IMR-90 (cell line): ENCODE measurements around the gene PKDCC. TPM values are rescaled to one million over a fixed set of nuclear protein-coding genes. Genes with fewer than 3 reads are reported as not detected.

Source experiments
- ATAC-seq: fragments of 200-7000 bp; cut with Tn5 transposase; 2 replicates; pipeline ENCODE4 v1.9.1; 2020; ENCODE audit warnings: low read depth, mild to moderate bottlenecking, moderate library complexity
- BruUV-seq: library from RNA; stranded (reverse); fragments of 400-500 nt; replicated peaks from 2 replicates; lab custom pipeline; 2021; lab: Mats Ljungman, UMichigan
- CTCF ChIA-PET: fragments of 300-600 bp; formaldehyde crosslinking; extraction: SDS; loops from one replicate; lab custom pipeline; 2021; ENCODE audit warnings: antibody characterized with exemption; lab: Yijun Ruan, JAX
- POLR2A ChIA-PET: fragments of 300-600 bp; sonication (Branson Sonifier 250); formaldehyde crosslinking; loops from one replicate; lab custom pipeline; 2022; ENCODE audit warnings: antibody characterized with exemption; ENCODE audit not compliant: unreplicated experiment; lab: Charles Lee
- DNase-seq: peaks from one replicate; pipeline ENCODE4 v3.0.0; 2013
- H2AFZ ChIP-seq: replicated peaks from 2 replicates; pipeline ENCODE3; 2013; ENCODE audit warnings: low read length, mild to moderate bottlenecking; ENCODE audit not compliant: poor library complexity
- H2AK5ac ChIP-seq: 2 replicates; pipeline ENCODE4 v1.6.1; 2013; ENCODE audit warnings: low read depth, low read length, inconsistent platforms
- H2AK9ac ChIP-seq: replicated peaks from 2 replicates; pipeline ENCODE3; 2013; ENCODE audit warnings: mild to moderate bottlenecking, low read depth, low read length, moderate library complexity; ENCODE audit not compliant: poor library complexity
- H2BK120ac ChIP-seq: 2 replicates; pipeline ENCODE4 v1.6.1; 2013; ENCODE audit warnings: low read depth, low read length, inconsistent platforms
- H2BK15ac ChIP-seq: 3 replicates; pipeline ENCODE4 v1.6.1; 2013; ENCODE audit warnings: low read depth, low read length, inconsistent platforms
- H2BK20ac ChIP-seq: 2 replicates; pipeline ENCODE4 v1.6.1; 2013; ENCODE audit warnings: low read depth, mild to moderate bottlenecking, inconsistent platforms, low read length, moderate library complexity
- H2BK5ac ChIP-seq: 2 replicates; pipeline ENCODE4 v1.6.1; 2013; ENCODE audit warnings: mild to moderate bottlenecking, low read depth, low read length, inconsistent platforms; ENCODE audit not compliant: poor library complexity, severe bottlenecking
- H3K14ac ChIP-seq: replicated peaks from 2 replicates; pipeline ENCODE4 v1.6.1; 2013; ENCODE audit warnings: low read depth, low read length, inconsistent platforms
- H3K18ac ChIP-seq: 2 replicates; pipeline ENCODE4 v1.6.1; 2013; ENCODE audit warnings: low read depth, low read length, control low read depth
- H3K23ac ChIP-seq: 2 replicates; pipeline ENCODE4 v1.6.1; 2013; ENCODE audit warnings: low read depth, low read length, inconsistent platforms
- H3K27ac ChIP-seq: 2 replicates; pipeline ENCODE4 v1.5.1; 2013; ENCODE audit warnings: mild to moderate bottlenecking, control low read depth, low read length; ENCODE audit not compliant: insufficient read depth
- H3K27me3 ChIP-seq: 2 replicates; pipeline ENCODE4 v1.6.1; 2013; ENCODE audit warnings: low read length; ENCODE audit not compliant: control insufficient read depth, insufficient read depth
- H3K36me3 ChIP-seq: 2 replicates; pipeline ENCODE4 v1.6.1; 2013; ENCODE audit warnings: low read length, mixed read lengths; ENCODE audit not compliant: control insufficient read depth, insufficient read depth
- H3K4ac ChIP-seq: 2 replicates; pipeline ENCODE4 v1.6.1; 2013; ENCODE audit warnings: low read depth, low read length, inconsistent platforms
- H3K4me1 ChIP-seq: 2 replicates; pipeline ENCODE4 v1.6.1; 2013; ENCODE audit warnings: low read length, mixed read lengths; ENCODE audit not compliant: control insufficient read depth, insufficient read depth
- H3K4me2 ChIP-seq: 2 replicates; pipeline ENCODE4 v1.6.1; 2013; ENCODE audit warnings: low read depth, mild to moderate bottlenecking, control low read depth, low read length, moderate library complexity
- H3K4me3 ChIP-seq: 2 replicates; pipeline ENCODE4 v1.5.1; 2013; ENCODE audit warnings: low read depth, mild to moderate bottlenecking, control low read depth, low read length, moderate library complexity; ENCODE audit not compliant: insufficient read depth
- H3K56ac ChIP-seq: 2 replicates; pipeline ENCODE4 v1.6.1; 2013; ENCODE audit warnings: low read length, inconsistent platforms; ENCODE audit not compliant: insufficient read depth; ENCODE audit errors: extremely low read depth
- H3K79me1 ChIP-seq, 2 experiments: 2 replicates each; pipeline ENCODE4 v1.6.1; 2013; ENCODE audit warnings: low read length in 2 of 2, inconsistent platforms in 1 of 2, low read depth in 1 of 2
- H3K9ac ChIP-seq: 2 replicates; pipeline ENCODE4 v1.6.1; 2013; ENCODE audit warnings: low read depth, low read length, control low read depth
- H3K9me1 ChIP-seq: 2 replicates; pipeline ENCODE4 v1.6.1; 2013; ENCODE audit warnings: low read length, inconsistent platforms; ENCODE audit not compliant: insufficient read depth
- H3K9me3 ChIP-seq: 2 replicates; pipeline ENCODE4 v1.6.1; 2013; ENCODE audit warnings: low read length; ENCODE audit not compliant: control insufficient read depth, insufficient read depth
- H4K20me1 ChIP-seq: 2 replicates; pipeline ENCODE4 v1.6.1; 2013; ENCODE audit warnings: low read length, inconsistent platforms; ENCODE audit not compliant: insufficient read depth
- H4K5ac ChIP-seq: 2 replicates; pipeline ENCODE4 v1.6.1; 2013; ENCODE audit warnings: mild to moderate bottlenecking, low read depth, low read length, control low read depth
- H4K8ac ChIP-seq, 2 experiments: 2 replicates each; pipeline ENCODE4 v1.6.1; 2013; ENCODE audit warnings: low read depth in 2 of 2, low read length in 2 of 2, control low read depth in 1 of 2, inconsistent platforms in 1 of 2
- H4K91ac ChIP-seq: 2 replicates; pipeline ENCODE4 v1.6.1; 2013; ENCODE audit warnings: low read depth, low read length, inconsistent platforms; ENCODE audit not compliant: insufficient read depth
- BHLHE40 ChIP-seq: fragments of 150-350 bp; IDR thresholded peaks from 2 replicates; pipeline ENCODE4 v1.6.1; 2016; ENCODE audit warnings: mild to moderate bottlenecking, low read depth, low read length
- CEBPB ChIP-seq: IDR thresholded peaks from 2 replicates; pipeline ENCODE4 v1.6.1; 2012; ENCODE audit warnings: low read depth, low read length, improper control_type of control experiment
- MAZ ChIP-seq: IDR thresholded peaks from 2 replicates; pipeline ENCODE4 v1.6.1; 2012; ENCODE audit warnings: low read depth, mild to moderate bottlenecking, low read length, improper control_type of control experiment, moderate library complexity, borderline replicate concordance
- RFX5 ChIP-seq: IDR thresholded peaks from 2 replicates; pipeline ENCODE4 v1.8.0; 2012; ENCODE audit warnings: low read depth, mild to moderate bottlenecking, low read length, moderate library complexity
- WGBS, 2 experiments: methylation state at CpG; one replicate each; pipeline versions ENCODE4 v1.1.5 to v1.1.7; 2013; ENCODE audit warnings: missing lambda C conversion rate in 2 of 2; ENCODE audit not compliant: insufficient read length in 1 of 2; ENCODE audit errors: extremely low coverage in 2 of 2; 5-methylcytosine and 5-hydroxymethylcytosine counted together
- dilution Hi-C: fragments of 300-500 bp; cut with HindIII; formaldehyde crosslinking; loops from one replicate; pipeline ENCODE4 v1.14.3; 2018; ENCODE audit warnings: low sequenced_read_pairs; ENCODE audit not compliant: unreplicated experiment
- in situ Hi-C: fragments of 300-500 bp; cut with MboI; formaldehyde crosslinking; loops from 3 replicates; pipeline ENCODE4 v1.14.3; 2019; ENCODE audit warnings: low sequenced_read_pairs, inconsistent platforms, mixed read lengths
- intact Hi-C: fragments of 100-400 bp; cut with micrococcal nuclease; formaldehyde crosslinking; loops from 2 replicates; pipeline ENCODE4 v1.10.0; 2022
- polyA plus RNA-seq, 3 experiments: library from polyadenylated mRNA; depleted of rRNA; stranded (reverse); fragments of >200 nt; gene quantifications; 2 replicates each; pipeline ENCODE4 v1.2.3, GENCODE V29; 2012; ENCODE audit warnings: low replicate concordance in 1 of 3
- total RNA-seq: library from RNA; depleted of rRNA; stranded (reverse); fragments of >200 nt; gene quantifications from 2 replicates; pipeline ENCODE4 v1.2.3, GENCODE V29; 2012

The PKDCC gene
- total and polyA plus RNA-seq, 2 of the 4 experiments (the other 2 are of a cell fraction) = 55.6 to 95.7 TPM

DNA sequence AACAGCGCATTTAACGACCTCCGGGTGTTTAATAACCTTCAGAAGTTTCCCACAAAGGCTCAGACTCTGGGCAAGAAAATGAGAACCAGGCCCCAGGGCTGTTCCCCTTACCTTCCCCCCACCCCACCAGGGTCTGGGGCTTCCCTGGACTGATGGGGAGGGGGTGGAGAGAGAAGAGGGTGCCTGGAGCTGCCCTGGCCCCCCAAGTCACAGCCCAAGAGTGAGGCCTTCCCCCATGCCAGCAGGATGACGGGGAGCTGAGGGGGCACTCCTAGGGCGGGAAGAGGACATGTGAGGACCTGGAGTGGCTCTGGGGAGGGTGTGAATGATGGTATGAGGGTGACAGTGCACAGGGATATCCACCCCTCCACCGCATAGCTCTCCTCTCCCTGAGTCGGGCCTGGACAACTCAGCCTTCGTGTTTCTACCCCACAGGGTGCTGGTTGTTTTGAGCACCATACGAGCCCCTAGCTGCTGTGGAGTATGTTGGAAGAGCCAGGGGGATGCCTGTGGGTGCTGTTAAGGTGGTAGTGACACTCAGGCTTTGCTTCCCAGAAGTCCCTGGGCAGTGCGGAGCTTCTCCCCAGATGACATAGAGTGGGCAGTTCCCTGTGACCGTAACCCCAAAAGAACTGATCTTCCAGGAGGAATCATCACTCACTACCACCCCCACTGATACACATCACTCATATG, 3.9 kb downstream of the PKDCC start (continued):
- TF ChIP-seq BHLHE40 (no peak), CEBPB (no peak)

GRCh38 chr2:42052702-42053481, 5.1 kb downstream of the PKDCC start:
- no TSS peak for BruUV-seq
- peak overlapping the region; percentile 49 for H4K5ac ChIP-seq
- H3K4me2 ChIP-seq = peak overlapping the region; percentile 54
- peaks cover 33% of the 10 kb centered on the region for H3K9me1 ChIP-seq
- no peaks in the 10 kb centered on the region for H3K9me3 ChIP-seq
- dilution Hi-C loops (no loop called here), intact Hi-C loops (no loop called here), in situ Hi-C loops (no loop called here)
- DNase-seq = peak; percentile 67
- peak overlapping the region; percentile 85 for H2AK5ac ChIP-seq
- peaks cover 51% of the 10 kb centered on the region for H4K20me1 ChIP-seq
- H2AFZ ChIP-seq = peak overlapping the region; percentile 82
- peak overlapping the region; percentile 94 for H3K4ac ChIP-seq
- CTCF ChIA-PET = interaction anchor here (0.6 to 0.7 kb wide), 2 partner anchors 34 to 274 kb away, joined by 3 to 4 read pairs; no protein-coding TSS in a partner anchor
- H2BK5ac ChIP-seq = peak overlapping the region; percentile 80
- peak overlapping the region; percentile 61 for H2BK120ac ChIP-seq
- POLR2A ChIA-PET = interaction anchor here (0.6 to 0.8 kb wide), 2 partner anchors 12 to 151 kb away, joined by 4 to 6 read pairs; no protein-coding TSS in a partner anchor
- WGBS, 2 experiments = 60% methylated on average over 2 of the region's 14 CpGs; no CpG with 5 or more reads in 1 of the 2 experiments
- H2BK20ac ChIP-seq = peak overlapping the region; percentile 58
- H3K36me3 ChIP-seq = peaks cover 71% of the 10 kb centered on the region
- H3K56ac ChIP-seq = no peak overlapping the region; the same call in 1 of the 2 replicates
- peak overlapping the region; percentile 69 to 77; a peak in 3 of 4 replicates for H4K8ac ChIP-seq
- H4K91ac ChIP-seq = peak overlapping the region; percentile 41
- H3K9ac ChIP-seq = peak overlapping the region; percentile 5
- H3K18ac ChIP-seq = peak overlapping the region; percentile 75
- peak overlapping the region; percentile 89 for H3K14ac ChIP-seq
- peak; percentile 68 for ATAC-seq
- peak overlapping the region; percentile 89 for H2AK9ac ChIP-seq
- H3K23ac ChIP-seq = peak overlapping the region; percentile 81; the same call in 1 of the 2 replicates
- peaks cover 41% of the 10 kb centered on the region for H3K4me1 ChIP-seq
- peak overlapping the region; percentile 71 for H3K27ac ChIP-seq
- H3K4me3 ChIP-seq = no peak overlapping the region
- H3K27me3 ChIP-seq = no peaks in the 10 kb centered on the region
- peaks cover 39 to 94% of the 10 kb centered on the region in 2 experiments for H3K79me1 ChIP-seq
- H2BK15ac ChIP-seq = peak overlapping the region; percentile 37; the same call in 1 of the 3 replicates
- TF ChIP-seq MAZ (peak; percentile 63; the same call in 1 of the 2 replicates), RFX5 (no peak)
